WERI-Rb-1 (cell line): ENCODE data around the gene ITPRID1.

Experiments
- DNase-seq: peaks from one replicate; pipeline ENCODE4 v3.0.0-alpha.2; 2020
- H3K27ac ChIP-seq: fragments of 250-450 bp; sonication (Bioruptor Pico); 2 replicates; pipeline ENCODE4 v1.5.1; 2020; ENCODE audit warnings: mild to moderate bottlenecking, moderate library complexity
- H3K27me3 ChIP-seq: fragments of 250-450 bp; sonication (Bioruptor Pico); 2 replicates; pipeline ENCODE4 v1.5.1; 2021; ENCODE audit warnings: mild to moderate bottlenecking, low read depth, moderate library complexity; ENCODE audit not compliant: insufficient read depth, severe bottlenecking
- H3K36me3 ChIP-seq: fragments of 250-450 bp; sonication (Bioruptor Pico); 2 replicates; pipeline ENCODE4 v1.5.1; 2020; ENCODE audit warnings: mild to moderate bottlenecking, moderate library complexity
- H3K4me3 ChIP-seq: 2 replicates; pipeline ENCODE4 v1.5.1; 2011; ENCODE audit warnings: low read depth, mild to moderate bottlenecking, control low read depth, low read length
- H3K9me3 ChIP-seq: fragments of 250-450 bp; sonication (Bioruptor Pico); 2 replicates; pipeline ENCODE4 v1.5.1; 2021; ENCODE audit warnings: mild to moderate bottlenecking, moderate library complexity; ENCODE audit not compliant: severe bottlenecking
- CTCF ChIP-seq: IDR thresholded peaks from 2 replicates; pipeline ENCODE4 v1.5.1; 2011; ENCODE audit warnings: low read depth, mild to moderate bottlenecking, control low read depth, inconsistent platforms, low read length

ITPRID1 gene

GRCh38 chr7:31563951-31564350 is 50.1 kb downstream of the ITPRID1 start:
- TF ChIP-seq CTCF = no peak
- Histone ChIP-seq H3K9me3 (no peaks in the 10 kb centered on the region), H3K27ac (no peak overlapping the region), H3K4me3 (no peak overlapping the region), H3K27me3 (peaks cover 3% of the 10 kb centered on the region), H3K36me3 (no peaks in the 10 kb centered on the region)
- DNase-seq = no peak

GRCh38 chr7:31564661-31565060 is 50.8 kb downstream of the ITPRID1 start:
- no peak for DNase-seq
- no peak overlapping the region for H3K27ac ChIP-seq
- H3K36me3 ChIP-seq = no peaks in the 10 kb centered on the region
- peaks cover under 1% of the 10 kb centered on the region for H3K27me3 ChIP-seq
- no peaks in the 10 kb centered on the region for H3K9me3 ChIP-seq
- TF ChIP-seq CTCF = no peak
- no peak overlapping the region for H3K4me3 ChIP-seq

GRCh38 chr7:31569528-31569927 is 55.6 kb downstream of the ITPRID1 start:
- Histone ChIP-seq H3K27ac (no peak overlapping the region), H3K4me3 (no peak overlapping the region), H3K36me3 (no peaks in the 10 kb centered on the region), H3K9me3 (no peaks in the 10 kb centered on the region), H3K27me3 (peaks cover 6% of the 10 kb centered on the region)
- DNase-seq = no peak
- no peak for TF ChIP-seq CTCF

- Histone ChIP-seq H3K36me3 (no peaks in the 10 kb centered on the region), H3K4me3 (no peak overlapping the region), H3K27me3 (peaks cover 7% of the 10 kb centered on the region), H3K27ac (no peak overlapping the region), H3K9me3 (no peaks in the 10 kb centered on the region)
- no peak for DNase-seq
- no peak for TF ChIP-seq CTCF
Observed at GRCh38 chr7:31583526-31583925, 69.6 kb downstream of the ITPRID1 start.

- TF ChIP-seq CTCF = no peak
Observed at GRCh38 chr7:31583942-31584341, 70.1 kb downstream of the ITPRID1 start.

GRCh38 chr7:31595390-31595789 is 81.5 kb downstream of the ITPRID1 start:
- Histone ChIP-seq H3K36me3 (no peaks in the 10 kb centered on the region), H3K27ac (no peak overlapping the region), H3K4me3 (no peak overlapping the region), H3K9me3 (no peaks in the 10 kb centered on the region), H3K27me3 (no peaks in the 10 kb centered on the region)
- DNase-seq = no peak
- TF ChIP-seq CTCF = no peak

More at GRCh38 chr7:31583942-31584341, 70.1 kb downstream of the ITPRID1 start:
- Histone ChIP-seq H3K9me3 (no peaks in the 10 kb centered on the region), H3K36me3 (no peaks in the 10 kb centered on the region), H3K27ac (no peak overlapping the region), H3K27me3 (peaks cover 7% of the 10 kb centered on the region), H3K4me3 (no peak overlapping the region)
- DNase-seq = no peak
